ENCODE results near the gene KBTBD3.
A peak's percentile ranks its signal among the peaks of the same experiment; 100 is the strongest.
"Not testable (repeated sequence)": the region's sequence is repeated elsewhere in the genome, so short reads cannot be mapped to it uniquely, and the experiment has no call there.

KBTBD3 gene

GRCh38 chr11:106061954-106062949, 14.9 kb downstream of the KBTBD3 start:
- DNase-seq (ENCODE audit: low read depth), result no peak

- DNase-seq (ENCODE audit: low read depth), result no peak
Observed at GRCh38 chr11:106061249-106061784, 15.8 kb downstream of the KBTBD3 start.

- no peak for DNase-seq (ENCODE audit: low read depth)
Observed at GRCh38 chr11:106059617-106060016, 17.5 kb downstream of the KBTBD3 start.

GRCh38 chr11:106058377-106058776, 18.8 kb downstream of the KBTBD3 start:
- DNase-seq (ENCODE audit: low read depth), result not testable (repeated sequence)

GRCh38 chr11:106051103-106051502, 26.0 kb downstream of the KBTBD3 start:
- no peak for DNase-seq (ENCODE audit: low read depth)

- no peak for DNase-seq (ENCODE audit: low read depth)
Observed at GRCh38 chr11:106049727-106050476, 27.2 kb downstream of the KBTBD3 start.

GRCh38 chr11:106047631-106048030, 29.5 kb downstream of the KBTBD3 start:
- DNase-seq (ENCODE audit: low read depth), result no peak

- no peak for DNase-seq (ENCODE audit: low read depth)
Observed at GRCh38 chr11:106043540-106043939, 33.6 kb downstream of the KBTBD3 start.

GRCh38 chr11:106032861-106033260, 44.3 kb downstream of the KBTBD3 start:
- DNase-seq (ENCODE audit: low read depth), result no peak

GRCh38 chr11:106031936-106032335, 45.2 kb downstream of the KBTBD3 start:
- DNase-seq (ENCODE audit: low read depth), result no peak

GRCh38 chr11:106031202-106031810, 45.8 kb downstream of the KBTBD3 start:
- no peak for DNase-seq (ENCODE audit: low read depth)

GRCh38 chr11:106030609-106031008, 46.5 kb downstream of the KBTBD3 start:
- no peak for DNase-seq (ENCODE audit: low read depth)

- no peak for DNase-seq (ENCODE audit: low read depth)
Observed at GRCh38 chr11:106022795-106023275, 54.3 kb downstream of the KBTBD3 start.

GRCh38 chr11:106021967-106022794, 55.0 kb downstream of the KBTBD3 start, which contains the start of gene MSANTD4:
TSS of gene MSANTD4 (minus strand) at chr11:106022240. CDS start at chr11:106010917, 11,323 bp downstream.
- DNase-seq (ENCODE audit: low read depth), result peak; percentile 97

GRCh38 chr11:106021181-106021966, 55.8 kb downstream of the KBTBD3 start:
- DNase-seq (ENCODE audit: low read depth), result no peak

GRCh38 chr11:106017093-106017492, 60.1 kb downstream of the KBTBD3 start:
- no peak for DNase-seq (ENCODE audit: low read depth)

- no peak for DNase-seq (ENCODE audit: low read depth)
Observed at GRCh38 chr11:106015066-106015465, 62.1 kb downstream of the KBTBD3 start.

- DNase-seq (ENCODE audit: low read depth), result no peak
Observed at GRCh38 chr11:106014620-106015019, 62.5 kb downstream of the KBTBD3 start.

GRCh38 chr11:106014035-106014434, 63.1 kb downstream of the KBTBD3 start:
- DNase-seq (ENCODE audit: low read depth), result no peak

GRCh38 chr11:106012744-106013143, 64.4 kb downstream of the KBTBD3 start:
- no peak for DNase-seq (ENCODE audit: low read depth)
